Peyer's patch (tissue), 4 donors: ENCODE results near the gene TAS1R3.

ENCODE experiments used
- CTCF ChIP-seq, 6 experiments: fragments of 450-650 bp in 4 of 6; fragments of 200-600 bp in 2 of 6; sonication (generic) in 1 of 6; IDR thresholded peaks; one replicate each; pipeline ENCODE4 v1.5.1; 2017 to 2019; ENCODE audit warnings: antibody characterized with exemption in 6 of 6, mild to moderate bottlenecking in 3 of 6, moderate library complexity in 1 of 6
- POLR2A ChIP-seq, 2 donors: fragments of 450-650 bp; IDR thresholded peaks; one replicate each; pipeline ENCODE4 v1.5.1; 2017; ENCODE audit warnings: antibody characterized with exemption in 2 of 2, mild to moderate bottlenecking in 2 of 2, moderate library complexity in 2 of 2

- TF ChIP-seq POLR2A (IDR thresholded peaks at IDR 0.05) (no peak), CTCF (IDR thresholded peaks at IDR 0.05) (no peak)
These were observed 20.7 kb downstream of the TAS1R3 start for GRCh38 chr1:1351511-1352427.
